H9 (cell line): ENCODE measurements around the gene AKT3. TPM values are rescaled to one million over a fixed set of nuclear protein-coding genes. Genes with fewer than 3 reads are reported as not detected.

Experiments
- DNase-seq: peaks from one replicate; pipeline ENCODE4 v3.0.0-alpha.2; 2017
- H2AFZ ChIP-seq: one replicate; pipeline ENCODE4 v1.6.1; 2013; ENCODE audit warnings: mild to moderate bottlenecking, low read length, control low read depth, moderate library complexity
- H2AK5ac ChIP-seq: 2 replicates; pipeline ENCODE4 v1.6.1; 2013; ENCODE audit warnings: low read length, control low read depth, mixed read lengths; ENCODE audit not compliant: insufficient read length
- H2BK120ac ChIP-seq: one replicate; pipeline ENCODE4 v1.6.1; 2013; ENCODE audit warnings: low read depth, mild to moderate bottlenecking, low read length, control low read depth, inconsistent platforms; ENCODE audit not compliant: poor library complexity, severe bottlenecking
- H2BK12ac ChIP-seq: 2 replicates; pipeline ENCODE4 v1.6.1; 2013; ENCODE audit warnings: low read length, control low read depth, mixed read lengths, low read depth; ENCODE audit not compliant: insufficient read length
- H2BK15ac ChIP-seq: 2 replicates; pipeline ENCODE4 v1.6.1; 2013; ENCODE audit warnings: low read depth, low read length, control low read depth
- H2BK20ac ChIP-seq: one replicate; pipeline ENCODE4 v1.6.1; 2013; ENCODE audit warnings: low read depth, mild to moderate bottlenecking, low read length, control low read depth, inconsistent platforms; ENCODE audit not compliant: poor library complexity, severe bottlenecking
- H2BK5ac ChIP-seq: 2 replicates; pipeline ENCODE4 v1.6.1; 2013; ENCODE audit warnings: low read length, control low read depth, mixed read lengths; ENCODE audit not compliant: insufficient read length
- H3K14ac ChIP-seq: 2 replicates; pipeline ENCODE4 v1.6.1; 2013; ENCODE audit warnings: low read length, control low read depth; ENCODE audit not compliant: insufficient read depth
- H3K18ac ChIP-seq: 2 replicates; pipeline ENCODE4 v1.6.1; 2013; ENCODE audit warnings: low read depth, mild to moderate bottlenecking, mixed read lengths, low read length, control low read depth; ENCODE audit not compliant: insufficient read length
- H3K23ac ChIP-seq: 2 replicates; pipeline ENCODE4 v1.6.1; 2013; ENCODE audit warnings: low read length, control low read depth, mixed read lengths, low read depth; ENCODE audit not compliant: insufficient read length
- H3K23me2 ChIP-seq: 2 replicates; pipeline ENCODE4 v1.6.1; 2013; ENCODE audit warnings: low read depth, mild to moderate bottlenecking, mixed read lengths, low read length, control low read depth; ENCODE audit not compliant: insufficient read length, poor library complexity, severe bottlenecking
- H3K27ac ChIP-seq: 2 replicates; pipeline ENCODE4 v1.5.1; 2013; ENCODE audit warnings: low read length, control low read depth, mixed read lengths, low read depth; ENCODE audit not compliant: insufficient read length
- H3K27me3 ChIP-seq: 2 replicates; pipeline ENCODE4 v1.6.1; 2013; ENCODE audit warnings: low read length, control low read depth, inconsistent platforms; ENCODE audit not compliant: insufficient read depth
- H3K4ac ChIP-seq: 2 replicates; pipeline ENCODE4 v1.6.1; 2013; ENCODE audit warnings: low read depth, mild to moderate bottlenecking, control low read depth, inconsistent platforms, low read length, moderate library complexity
- H3K4me1 ChIP-seq: 2 replicates; pipeline ENCODE4 v1.6.1; 2013; ENCODE audit warnings: low read length, control low read depth, inconsistent platforms; ENCODE audit not compliant: insufficient read depth
- H3K4me2 ChIP-seq: 2 replicates; pipeline ENCODE4 v1.6.1; 2013; ENCODE audit warnings: low read length, control low read depth, mixed read lengths; ENCODE audit not compliant: insufficient read length, insufficient read depth
- H3K56ac ChIP-seq: 2 replicates; pipeline ENCODE4 v1.6.1; 2013; ENCODE audit warnings: low read depth, mild to moderate bottlenecking, mixed read lengths, low read length, control low read depth; ENCODE audit not compliant: insufficient read length
- H3K79me1 ChIP-seq: 2 replicates; pipeline ENCODE4 v1.6.1; 2013; ENCODE audit warnings: low read depth, mild to moderate bottlenecking, moderate library complexity, low read length, control low read depth, inconsistent platforms; ENCODE audit not compliant: insufficient read depth, poor library complexity, severe bottlenecking
- H3K79me2 ChIP-seq: 2 replicates; pipeline ENCODE4 v1.6.1; 2013; ENCODE audit warnings: low read length, control low read depth, inconsistent platforms; ENCODE audit not compliant: insufficient read depth
- H3K9ac ChIP-seq: 2 replicates; pipeline ENCODE4 v1.6.1; 2013; ENCODE audit warnings: low read length, control low read depth, mixed read lengths; ENCODE audit not compliant: insufficient read length; ENCODE audit errors: extremely low read depth
- H3K9me3 ChIP-seq: one replicate; pipeline ENCODE4 v1.6.1; 2013; ENCODE audit warnings: low read depth, low read length, inconsistent platforms; ENCODE audit not compliant: control insufficient read depth
- H3T11ph ChIP-seq: one replicate; pipeline ENCODE4 v1.6.1; 2013; ENCODE audit warnings: mild to moderate bottlenecking, low read length, control low read depth, inconsistent platforms
- H4K20me1 ChIP-seq: one replicate; pipeline ENCODE4 v1.6.1; 2013; ENCODE audit not compliant: control insufficient read depth, insufficient read length, insufficient read depth
- H4K5ac ChIP-seq: 2 replicates; pipeline ENCODE4 v1.6.1; 2013; ENCODE audit warnings: low read depth, mild to moderate bottlenecking, mixed read lengths, low read length, control low read depth; ENCODE audit not compliant: insufficient read length
- H4K8ac ChIP-seq: replicated peaks from 2 replicates; pipeline ENCODE4 v1.6.1; 2013; ENCODE audit warnings: low read length, control low read depth, mixed read lengths, low read depth; ENCODE audit not compliant: insufficient read length
- H4K91ac ChIP-seq: 2 replicates; pipeline ENCODE4 v1.6.1; 2013; ENCODE audit warnings: low read depth, mild to moderate bottlenecking, moderate library complexity, mixed read lengths, low read length, control low read depth; ENCODE audit not compliant: insufficient read length
- H3K27ac Mint-ChIP-seq, 3 experiments: 2 replicates in 2 of 3; 3 replicates in 1 of 3; pipeline ENCODE4 v1.8.0; 2020 to 2021; ENCODE audit warnings: mixed read lengths in 3 of 3, mild to moderate bottlenecking in 1 of 3, moderate library complexity in 1 of 3
- H3K27me3 Mint-ChIP-seq: 2 replicates; pipeline ENCODE4 v1.8.0; 2021; ENCODE audit warnings: low read depth, mild to moderate bottlenecking, moderate library complexity, mixed read lengths
- H3K36me3 Mint-ChIP-seq, 3 experiments: 2 replicates in 2 of 3; 3 replicates in 1 of 3; pipeline ENCODE4 v1.8.0; 2020 to 2021; ENCODE audit warnings: low read depth in 3 of 3, mixed read lengths in 3 of 3; ENCODE audit not compliant: insufficient read depth in 1 of 3
- H3K4me1 Mint-ChIP-seq, 2 experiments: 2 replicates each; pipeline ENCODE4 v1.8.0; 2020; ENCODE audit warnings: mixed read lengths in 2 of 2
- H3K4me3 Mint-ChIP-seq, 2 experiments: 2 replicates in 1 of 2; 3 replicates in 1 of 2; pipeline ENCODE4 v1.8.0; 2020 to 2021; ENCODE audit warnings: mild to moderate bottlenecking in 2 of 2, mixed read lengths in 2 of 2, moderate library complexity in 1 of 2
- H3K9me3 Mint-ChIP-seq, 2 experiments: 2 replicates in 1 of 2; 3 replicates in 1 of 2; pipeline ENCODE4 v1.8.0; 2020; ENCODE audit warnings: mild to moderate bottlenecking in 2 of 2, mixed read lengths in 2 of 2, moderate library complexity in 1 of 2
- WGBS: extraction: QIAGEN DNeasy Blood & Tissue Kit; methylation state at CpG from one replicate; pipeline ENCODE4 v1.1.7; 2013; ENCODE audit warnings: missing lambda C conversion rate, low lambda C conversion rate, mixed read lengths; ENCODE audit not compliant: insufficient read length; ENCODE audit errors: extremely low coverage; 5-methylcytosine and 5-hydroxymethylcytosine counted together
- total RNA-seq: library from RNA; stranded (reverse); gene quantifications from 2 replicates; pipeline ENCODE4 v1.2.1, GENCODE V29; 2021
- TF ChIP-seq, protein P1 (sequence below): fragments of 200-600 bp; sonication (generic); conservative IDR thresholded peaks from 3 replicates; pipeline ENCODE4 v1.8.0; 2021; ENCODE audit warnings: antibody characterized with exemption, mild to moderate bottlenecking

The AKT3 gene
- total RNA-seq, 1 experiment from 2014 or later = 27.8 TPM

DNA sequence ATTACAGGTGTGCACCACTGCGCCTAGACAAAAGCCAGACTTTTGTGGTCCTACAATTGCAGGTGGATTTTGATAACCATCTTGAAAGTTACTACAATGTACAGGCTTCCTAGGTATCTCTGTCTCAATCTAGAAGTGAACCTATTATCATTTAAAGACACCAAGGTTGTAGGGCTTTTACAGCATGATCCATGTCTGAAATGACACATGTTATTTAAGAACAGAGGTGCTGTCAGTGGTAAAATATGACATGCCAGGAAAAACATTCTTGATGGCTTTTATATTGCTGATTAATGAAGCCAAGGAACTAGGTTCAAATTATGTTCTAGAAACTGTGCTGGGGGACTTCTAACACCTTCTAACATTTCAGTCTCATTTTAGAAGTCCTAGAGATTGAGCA is 341.1 kb downstream of the AKT3 start:
- Histone ChIP-seq H3K79me1 (no peaks in the 10 kb centered on the region), H4K5ac (no peak overlapping the region), H4K8ac (no peak overlapping the region), H4K91ac (no peak overlapping the region), H3K56ac (no peak overlapping the region), H3K14ac (no peak overlapping the region), H3K9ac (no peak overlapping the region), H2BK5ac (no peak overlapping the region), H3K27ac (no peak overlapping the region), H2BK20ac (no peak overlapping the region), H4K20me1 (no peaks in the 10 kb centered on the region), H2AK5ac (no peak overlapping the region), H2BK12ac (no peak overlapping the region), H3T11ph (no peak overlapping the region), H3K23ac (no peak overlapping the region), H2BK120ac (no peak overlapping the region), H2AFZ (no peak overlapping the region), H3K27me3 (no peaks in the 10 kb centered on the region), H3K9me3 (no peaks in the 10 kb centered on the region), H3K23me2 (no peaks in the 10 kb centered on the region), H2BK15ac (no peak overlapping the region), H3K4me2 (no peak overlapping the region), H3K4ac (no peak overlapping the region), H3K18ac (no peak overlapping the region), H3K4me1 (peaks cover 6% of the 10 kb centered on the region; the same call in 1 of the 2 replicates), H3K79me2 (no peaks in the 10 kb centered on the region)
- Mint-ChIP-seq H3K36me3 (peaks cover 8 to 16% (median 15%) of the 10 kb centered on the region in 3 experiments), H3K27ac (no peak overlapping the region), H3K4me3 (no peak overlapping the region), H3K9me3 (no peaks in the 10 kb centered on the region), H3K4me1 (peaks cover 27 to 30% of the 10 kb centered on the region in 2 experiments), H3K27me3 (no peaks in the 10 kb centered on the region)
- DNase-seq = no peak
- WGBS = no CpG with 5 or more reads among the region's 1 CpG
- TF ChIP-seq, protein P1, sequence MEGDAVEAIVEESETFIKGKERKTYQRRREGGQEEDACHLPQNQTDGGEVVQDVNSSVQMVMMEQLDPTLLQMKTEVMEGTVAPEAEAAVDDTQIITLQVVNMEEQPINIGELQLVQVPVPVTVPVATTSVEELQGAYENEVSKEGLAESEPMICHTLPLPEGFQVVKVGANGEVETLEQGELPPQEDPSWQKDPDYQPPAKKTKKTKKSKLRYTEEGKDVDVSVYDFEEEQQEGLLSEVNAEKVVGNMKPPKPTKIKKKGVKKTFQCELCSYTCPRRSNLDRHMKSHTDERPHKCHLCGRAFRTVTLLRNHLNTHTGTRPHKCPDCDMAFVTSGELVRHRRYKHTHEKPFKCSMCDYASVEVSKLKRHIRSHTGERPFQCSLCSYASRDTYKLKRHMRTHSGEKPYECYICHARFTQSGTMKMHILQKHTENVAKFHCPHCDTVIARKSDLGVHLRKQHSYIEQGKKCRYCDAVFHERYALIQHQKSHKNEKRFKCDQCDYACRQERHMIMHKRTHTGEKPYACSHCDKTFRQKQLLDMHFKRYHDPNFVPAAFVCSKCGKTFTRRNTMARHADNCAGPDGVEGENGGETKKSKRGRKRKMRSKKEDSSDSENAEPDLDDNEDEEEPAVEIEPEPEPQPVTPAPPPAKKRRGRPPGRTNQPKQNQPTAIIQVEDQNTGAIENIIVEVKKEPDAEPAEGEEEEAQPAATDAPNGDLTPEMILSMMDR = no peak
